Stomach (tissue), 9 donors: ENCODE results near the gene FAM83F. TPM values are rescaled to one million over a fixed set of nuclear protein-coding genes. Genes with fewer than 3 reads are reported as not detected.

ENCODE experiments used
- DNase-seq, 2 donors: peaks; one replicate each; pipeline versions ENCODE4 v3.0.0 to v3.0.0-alpha.2; 2013 to 2019
- H3K27ac ChIP-seq, 5 donors: fragments of 200-600 bp in 4 of 5; sonication (generic) in 4 of 5; one replicate each; pipeline ENCODE4 v1.5.1; 2013 to 2019; ENCODE audit warnings: mild to moderate bottlenecking in 1 of 5, moderate library complexity in 1 of 5
- H3K27me3 ChIP-seq, 3 donors: fragments of 200-600 bp; sonication (generic); one replicate each; pipeline ENCODE4 v1.5.1; 2017 to 2019; ENCODE audit warnings: mixed run types in 1 of 3
- H3K36me3 ChIP-seq, 4 donors: fragments of 200-600 bp; sonication (generic); 1 replicate in 3 of 4; 2 replicates in 1 of 4; pipeline ENCODE4 v1.5.1; 2016 to 2019
- H3K4me1 ChIP-seq, 4 donors: fragments of 200-600 bp; sonication (generic); one replicate each; pipeline ENCODE4 v1.5.1; 2016 to 2019
- H3K4me3 ChIP-seq, 4 donors: fragments of 200-600 bp; sonication (generic) in 3 of 4; one replicate each; pipeline ENCODE4 v1.5.1; 2016 to 2019; ENCODE audit warnings: mild to moderate bottlenecking in 1 of 4
- H3K9me3 ChIP-seq, 4 donors: fragments of 200-600 bp; sonication (generic); one replicate each; pipeline ENCODE4 v1.5.1; 2016 to 2019
- CTCF ChIP-seq, 7 experiments: fragments of 450-650 bp in 4 of 7; fragments of 200-600 bp in 3 of 7; sonication (generic) in 3 of 7; IDR thresholded peaks; one replicate each; pipeline ENCODE4 v1.5.1; 2016 to 2019; ENCODE audit warnings: antibody characterized with exemption in 7 of 7, control low read depth in 2 of 7, mild to moderate bottlenecking in 1 of 7
- EP300 ChIP-seq: sonication (generic); formaldehyde crosslinking; IDR thresholded peaks from one replicate; pipeline ENCODE4 v1.6.1; 2017; ENCODE audit warnings: antibody characterized with exemption
- POLR2A ChIP-seq, 4 donors: fragments of 450-650 bp; IDR thresholded peaks; one replicate each; pipeline ENCODE4 v1.6.1; 2016; ENCODE audit warnings: antibody characterized with exemption in 4 of 4, control low read depth in 2 of 4, mild to moderate bottlenecking in 1 of 4, moderate library complexity in 1 of 4
- POLR2AphosphoS5 ChIP-seq, 3 donors: sonication (generic); formaldehyde crosslinking; IDR thresholded peaks; one replicate each; pipeline ENCODE4 v1.6.1; 2016; ENCODE audit warnings: antibody characterized with exemption in 3 of 3
- WGBS, 5 donors: extraction: QIAGEN DNeasy Blood & Tissue Kit in 3 of 5; methylation state at CpG; one replicate each; pipeline versions ENCODE4 v1.1.5 to v1.1.7; 2013 to 2018; 5-methylcytosine and 5-hydroxymethylcytosine counted together
- intact Hi-C: fragments of 100-400 bp; cut with DNase I; formaldehyde crosslinking; loops from one replicate; pipeline ENCODE4 v1.15.1; 2023; ENCODE audit warnings: low total_unique reads
- polyA plus RNA-seq, 3 donors: library from polyadenylated mRNA; stranded (reverse); fragments of 200-250 nt; gene quantifications; one replicate each; pipeline ENCODE4 v1.2.3, GENCODE V29; 2013
- total RNA-seq, 5 donors: library from RNA; depleted of rRNA; stranded (reverse); fragments of >200 nt; gene quantifications; one replicate each; pipeline versions ENCODE4 v1.1.0 to v1.2.3, GENCODE V29; 2014 to 2016
- donor health status: healthy with polysubstance abuse.
- donor health status: Bipolar disorder and iron deficiency.
- donor health status: healthy.

Gene FAM83F
- total and polyA plus RNA-seq, 8 donors = under 0.01 to 17.4 (median 7.6) TPM

- DNase-seq = peak in 1 of 2 donors; percentile 59
- peak overlapping the region; percentile 44 to 79 (median 49) for H3K27ac ChIP-seq
- peaks cover 0 to 7% (median 4%) of the 10 kb centered on the region in 4 donors for H3K36me3 ChIP-seq
- H3K9me3 ChIP-seq = no peaks in the 10 kb centered on the region
- intact Hi-C loops = no loop called here
- TF ChIP-seq EP300 (no peak), CTCF (IDR thresholded peaks at IDR 0.05) (no peak), POLR2AphosphoS5 (IDR thresholded peaks at IDR 0.05) (no peak), POLR2A (IDR thresholded peaks at IDR 0.05) (no peak)
- H3K4me3 ChIP-seq = no peak overlapping the region
- 41 to 62% (median 46%) methylated on average over 5 of the region's 5 CpGs for WGBS, 5 donors
- peaks cover 10 to 39% (median 27%) of the 10 kb centered on the region in 4 donors for H3K4me1 ChIP-seq
- peaks cover 0 to 20% (median 0%) of the 10 kb centered on the region in 3 donors for H3K27me3 ChIP-seq
Measured at GRCh38 chr22:40014667-40015248, 20.0 kb downstream of the FAM83F start.

GRCh38 chr22:40015358-40015976 is 20.7 kb downstream of the FAM83F start:
- DNase-seq = peak in 1 of 2 donors; percentile 57
- Histone ChIP-seq H3K4me3 (no peak overlapping the region), H3K27me3 (peaks cover 0 to 12% (median 0%) of the 10 kb centered on the region in 3 donors), H3K4me1 (peaks cover 10 to 36% (median 22%) of the 10 kb centered on the region in 4 donors), H3K36me3 (peaks cover 0 to 14% (median 8%) of the 10 kb centered on the region in 4 donors), H3K9me3 (no peaks in the 10 kb centered on the region), H3K27ac (peak overlapping the region; percentile 44 to 79 (median 49))
- WGBS, 5 donors = 26 to 59% (median 37%) methylated on average over 10 of the region's 10 CpGs
- intact Hi-C loops = no loop called here
- TF ChIP-seq POLR2AphosphoS5 (IDR thresholded peaks at IDR 0.05) (no peak), EP300 (no peak), CTCF (IDR thresholded peaks at IDR 0.05) (no peak)

- Histone ChIP-seq H3K4me3 (no peak overlapping the region), H3K27me3 (no peaks in the 10 kb centered on the region), H3K36me3 (peaks cover 6 to 32% (median 18%) of the 10 kb centered on the region in 4 donors), H3K27ac (no peak overlapping the region), H3K4me1 (peaks cover 12 to 46% (median 26%) of the 10 kb centered on the region in 4 donors), H3K9me3 (no peaks in the 10 kb centered on the region)
- 89 to 98% (median 92%) methylated on average over 6 of the region's 6 CpGs for WGBS, 5 donors
- no peak for DNase-seq
- intact Hi-C loops = no loop called here
- TF ChIP-seq CTCF (IDR thresholded peaks at IDR 0.05) (no peak), EP300 (no peak), POLR2A (IDR thresholded peaks at IDR 0.05) (no peak), POLR2AphosphoS5 (IDR thresholded peaks at IDR 0.05) (no peak)
Measured at GRCh38 chr22:40018051-40018450, 23.3 kb downstream of the FAM83F start.

- Histone ChIP-seq H3K27me3 (no peaks in the 10 kb centered on the region), H3K27ac (no peak overlapping the region), H3K36me3 (peaks cover 6 to 32% (median 18%) of the 10 kb centered on the region in 4 donors), H3K4me3 (no peak overlapping the region), H3K4me1 (peaks cover 13 to 51% (median 28%) of the 10 kb centered on the region in 4 donors), H3K9me3 (no peaks in the 10 kb centered on the region)
- no peak for DNase-seq
- intact Hi-C loops = no loop called here
- whole genome bisulfite sequencing, 5 donors = 83 to 98% (median 96%) methylated on average over 9 of the region's 9 CpGs
- TF ChIP-seq CTCF (IDR thresholded peaks at IDR 0.05) (no peak), EP300 (no peak), POLR2AphosphoS5 (IDR thresholded peaks at IDR 0.05) (no peak), POLR2A (IDR thresholded peaks at IDR 0.05) (no peak)
Measured at GRCh38 chr22:40019100-40019499, 24.3 kb downstream of the FAM83F start.
